ENCODE data around the gene TNRC18.

DNA sequence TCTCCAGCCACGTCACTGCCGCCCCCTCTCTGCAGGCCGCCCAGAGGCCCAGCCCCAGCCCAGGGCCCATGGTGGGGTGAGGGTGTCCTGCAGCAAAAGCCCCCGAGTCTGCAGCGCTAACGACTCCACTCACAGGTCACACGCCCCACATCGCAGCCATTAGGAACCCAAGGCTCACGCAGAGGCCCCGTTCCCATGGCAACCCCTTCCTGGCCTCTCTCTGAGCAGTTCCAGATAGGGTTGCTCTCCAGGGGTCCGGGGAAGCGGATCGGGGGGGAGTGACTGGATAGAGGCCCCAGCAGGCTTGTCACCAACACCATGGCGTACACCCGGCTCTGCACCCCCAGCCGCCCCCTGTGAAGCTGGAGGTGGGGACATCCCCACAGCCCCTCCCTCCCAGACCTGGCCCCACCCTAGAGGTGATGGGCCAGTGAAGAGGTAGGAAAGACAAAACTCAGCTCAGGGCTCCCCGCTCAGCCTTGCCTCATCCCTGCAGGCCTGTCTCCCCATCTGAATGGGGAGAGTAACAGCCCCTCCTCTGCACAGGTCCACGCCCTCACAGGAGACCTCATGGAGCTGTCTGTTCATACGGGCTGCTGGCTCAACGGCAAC, 41.2 kb downstream of the TNRC18 start:
- TF ChIP-seq CTCF (conservative IDR thresholded peaks at IDR 0.05; ENCODE audit: low read length): no peak
- no peak for TF ChIP-seq EZH2phosphoT487 (IDR thresholded peaks at IDR 0.05; ENCODE audit: borderline replicate concordance)
